GM23338 (cell line): ENCODE results near the gene XIRP2. TPM values are rescaled to one million over a fixed set of nuclear protein-coding genes. Genes with fewer than 3 reads are reported as not detected.
A peak's percentile ranks its signal among the peaks of the same experiment; 100 is the strongest.

Source experiments
- ATAC-seq: fragments of 200-7000 bp; cut with Tn5 transposase; 3 replicates; pipeline ENCODE4 v1.9.1; 2020
- DNase-seq: peaks from one replicate; pipeline ENCODE4 v3.0.0-alpha.2; 2015; ENCODE audit warnings: low spot score
- H2AFZ ChIP-seq: fragments of 200-600 bp; sonication (generic); 2 replicates; pipeline ENCODE4 v1.8.0; 2016; ENCODE audit warnings: antibody characterized with exemption, mild to moderate bottlenecking, moderate library complexity
- H3F3A ChIP-seq: fragments of 200-600 bp; sonication (generic); replicated peaks from 2 replicates; pipeline ENCODE4 v1.8.0; 2017; ENCODE audit warnings: antibody characterized with exemption, mixed run types, low read depth
- H3K27ac ChIP-seq: fragments of 200-600 bp; sonication (generic); 2 replicates; pipeline ENCODE4 v1.6.1; 2016; ENCODE audit warnings: low read depth
- H3K27me3 ChIP-seq: fragments of 200-600 bp; sonication (generic); 2 replicates; pipeline ENCODE4 v1.8.0; 2016; ENCODE audit warnings: mild to moderate bottlenecking, mixed run types, moderate library complexity; ENCODE audit not compliant: insufficient read depth
- H3K36me3 ChIP-seq: fragments of 200-600 bp; sonication (generic); 2 replicates; pipeline ENCODE4 v1.8.0; 2016; ENCODE audit warnings: mild to moderate bottlenecking; ENCODE audit not compliant: insufficient read depth
- H3K4me1 ChIP-seq: fragments of 200-600 bp; sonication (generic); 2 replicates; pipeline ENCODE4 v1.8.0; 2016; ENCODE audit warnings: mild to moderate bottlenecking, moderate library complexity; ENCODE audit not compliant: insufficient read depth
- H3K4me2 ChIP-seq: fragments of 200-600 bp; sonication (generic); 2 replicates; pipeline ENCODE4 v1.7.1; 2017; ENCODE audit warnings: mixed run types
- H3K4me3 ChIP-seq: fragments of 200-600 bp; sonication (generic); 2 replicates; pipeline ENCODE4 v1.6.1; 2016; ENCODE audit warnings: mixed run types
- H3K79me2 ChIP-seq: fragments of 200-600 bp; sonication (generic); replicated peaks from 2 replicates; pipeline ENCODE4 v1.8.0; 2017; ENCODE audit warnings: mild to moderate bottlenecking; ENCODE audit not compliant: insufficient read depth
- H3K9me2 ChIP-seq: fragments of 200-600 bp; sonication (generic); 2 replicates; pipeline ENCODE4 v1.8.0; 2017; ENCODE audit not compliant: insufficient read depth
- H4K20me1 ChIP-seq: fragments of 200-600 bp; sonication (generic); replicated peaks from 2 replicates; pipeline ENCODE4 v1.8.0; 2017; ENCODE audit warnings: mild to moderate bottlenecking; ENCODE audit not compliant: insufficient read depth
- H3K27ac Mint-ChIP-seq: 2 replicates; pipeline ENCODE4 v1.8.0; 2020; ENCODE audit warnings: inconsistent platforms, mild to moderate bottlenecking, moderate library complexity, mixed read lengths
- H3K27me3 Mint-ChIP-seq: 3 replicates; pipeline ENCODE4 v1.8.0; 2022; ENCODE audit warnings: low read depth, mild to moderate bottlenecking, moderate library complexity, mixed read lengths, inconsistent platforms; ENCODE audit not compliant: insufficient read depth, poor library complexity
- H3K36me3 Mint-ChIP-seq: 3 replicates; pipeline ENCODE4 v1.8.0; 2021; ENCODE audit warnings: low read depth, mild to moderate bottlenecking, inconsistent platforms, moderate library complexity, mixed read lengths
- H3K4me1 Mint-ChIP-seq: 3 replicates; pipeline ENCODE4 v1.8.0; 2020; ENCODE audit warnings: mild to moderate bottlenecking, inconsistent platforms, mixed read lengths
- H3K4me3 Mint-ChIP-seq: 3 replicates; pipeline ENCODE4 v1.8.0; 2021; ENCODE audit warnings: moderate library complexity, mild to moderate bottlenecking, inconsistent platforms, mixed read lengths
- H3K9me3 Mint-ChIP-seq: 3 replicates; pipeline ENCODE4 v1.8.0; 2020; ENCODE audit warnings: moderate library complexity, mild to moderate bottlenecking, inconsistent platforms, mixed read lengths
- EZH2 ChIP-seq: fragments of 200-600 bp; sonication (generic); IDR thresholded peaks from one replicate; pipeline ENCODE4 v1.8.0; 2017; ENCODE audit warnings: antibody characterized with exemption, mild to moderate bottlenecking, low read depth; ENCODE audit not compliant: unreplicated experiment
- EZH2phosphoT487 ChIP-seq: fragments of 200-600 bp; sonication (generic); IDR thresholded peaks from one replicate; pipeline ENCODE4 v1.8.1; 2018; ENCODE audit warnings: antibody characterized with exemption; ENCODE audit not compliant: unreplicated experiment
- STAT1 ChIP-seq: IDR thresholded peaks from one replicate; pipeline ENCODE4 v1.6.1; 2016; ENCODE audit warnings: antibody characterized with exemption; ENCODE audit not compliant: unreplicated experiment
- ZNF331 ChIP-seq: fragments of 250-450 bp; sonication (Bioruptor Pico); IDR thresholded peaks from 2 replicates; pipeline ENCODE4 v1.5.0; 2020; ENCODE audit warnings: low read depth, mild to moderate bottlenecking, moderate library complexity
- polyA plus RNA-seq: library from polyadenylated mRNA; unstranded; fragments of >200 nt; fragmentation: Nextera tagmentation; extraction: Ambion mirVana; gene quantifications from 2 replicates; pipeline ENCODE4 v1.2.1, GENCODE V29; 2016
- total RNA-seq: library from RNA; depleted of rRNA; stranded (reverse); fragments of >200 nt; shearing (Covaris generic); gene quantifications from 2 replicates; pipeline ENCODE4 v1.2.3, GENCODE V29; 2014
- TF ChIP-seq, protein P1 (sequence below): fragments of 250-450 bp; sonication (Bioruptor Pico); IDR thresholded peaks from 2 replicates; pipeline ENCODE4 v1.5.0; 2020; ENCODE audit warnings: mild to moderate bottlenecking, moderate library complexity
- TF ChIP-seq, protein P2 (sequence below), 2 experiments: fragments of 200-600 bp in 1 of 2; sonication (generic) in 1 of 2; conservative IDR thresholded peaks; 2 replicates each; pipeline versions ENCODE4 v1.5.1 to v1.6.1; 2016 to 2017; ENCODE audit warnings: antibody characterized with exemption in 2 of 2, low read depth in 2 of 2, mild to moderate bottlenecking in 2 of 2, moderate library complexity in 1 of 2

The XIRP2 gene
- total and polyA plus RNA-seq, 2 experiments from 2014 or later, result 0.17 to 0.31 TPM

DNA sequence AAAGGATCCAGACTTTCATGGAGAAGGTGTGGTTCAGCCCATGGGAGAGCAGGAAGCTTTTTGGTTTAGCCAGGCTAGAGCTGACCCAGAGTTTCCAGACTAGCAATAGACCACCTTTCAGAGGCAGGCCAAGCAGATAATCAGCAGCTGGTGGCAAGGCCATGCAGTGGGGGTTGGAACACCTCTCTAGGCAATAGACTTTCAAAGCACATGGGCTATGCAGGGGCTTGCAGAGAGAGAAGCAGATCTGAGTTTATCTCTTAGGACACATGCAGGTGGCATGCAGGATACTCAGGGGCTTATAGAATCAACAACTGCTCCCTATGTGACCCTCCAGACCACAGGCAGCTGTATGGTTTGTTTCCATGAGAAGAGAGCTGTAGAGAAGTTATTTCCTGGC lies 9.4 kb downstream of the XIRP2 start (continued):
- TF ChIP-seq, protein P1, sequence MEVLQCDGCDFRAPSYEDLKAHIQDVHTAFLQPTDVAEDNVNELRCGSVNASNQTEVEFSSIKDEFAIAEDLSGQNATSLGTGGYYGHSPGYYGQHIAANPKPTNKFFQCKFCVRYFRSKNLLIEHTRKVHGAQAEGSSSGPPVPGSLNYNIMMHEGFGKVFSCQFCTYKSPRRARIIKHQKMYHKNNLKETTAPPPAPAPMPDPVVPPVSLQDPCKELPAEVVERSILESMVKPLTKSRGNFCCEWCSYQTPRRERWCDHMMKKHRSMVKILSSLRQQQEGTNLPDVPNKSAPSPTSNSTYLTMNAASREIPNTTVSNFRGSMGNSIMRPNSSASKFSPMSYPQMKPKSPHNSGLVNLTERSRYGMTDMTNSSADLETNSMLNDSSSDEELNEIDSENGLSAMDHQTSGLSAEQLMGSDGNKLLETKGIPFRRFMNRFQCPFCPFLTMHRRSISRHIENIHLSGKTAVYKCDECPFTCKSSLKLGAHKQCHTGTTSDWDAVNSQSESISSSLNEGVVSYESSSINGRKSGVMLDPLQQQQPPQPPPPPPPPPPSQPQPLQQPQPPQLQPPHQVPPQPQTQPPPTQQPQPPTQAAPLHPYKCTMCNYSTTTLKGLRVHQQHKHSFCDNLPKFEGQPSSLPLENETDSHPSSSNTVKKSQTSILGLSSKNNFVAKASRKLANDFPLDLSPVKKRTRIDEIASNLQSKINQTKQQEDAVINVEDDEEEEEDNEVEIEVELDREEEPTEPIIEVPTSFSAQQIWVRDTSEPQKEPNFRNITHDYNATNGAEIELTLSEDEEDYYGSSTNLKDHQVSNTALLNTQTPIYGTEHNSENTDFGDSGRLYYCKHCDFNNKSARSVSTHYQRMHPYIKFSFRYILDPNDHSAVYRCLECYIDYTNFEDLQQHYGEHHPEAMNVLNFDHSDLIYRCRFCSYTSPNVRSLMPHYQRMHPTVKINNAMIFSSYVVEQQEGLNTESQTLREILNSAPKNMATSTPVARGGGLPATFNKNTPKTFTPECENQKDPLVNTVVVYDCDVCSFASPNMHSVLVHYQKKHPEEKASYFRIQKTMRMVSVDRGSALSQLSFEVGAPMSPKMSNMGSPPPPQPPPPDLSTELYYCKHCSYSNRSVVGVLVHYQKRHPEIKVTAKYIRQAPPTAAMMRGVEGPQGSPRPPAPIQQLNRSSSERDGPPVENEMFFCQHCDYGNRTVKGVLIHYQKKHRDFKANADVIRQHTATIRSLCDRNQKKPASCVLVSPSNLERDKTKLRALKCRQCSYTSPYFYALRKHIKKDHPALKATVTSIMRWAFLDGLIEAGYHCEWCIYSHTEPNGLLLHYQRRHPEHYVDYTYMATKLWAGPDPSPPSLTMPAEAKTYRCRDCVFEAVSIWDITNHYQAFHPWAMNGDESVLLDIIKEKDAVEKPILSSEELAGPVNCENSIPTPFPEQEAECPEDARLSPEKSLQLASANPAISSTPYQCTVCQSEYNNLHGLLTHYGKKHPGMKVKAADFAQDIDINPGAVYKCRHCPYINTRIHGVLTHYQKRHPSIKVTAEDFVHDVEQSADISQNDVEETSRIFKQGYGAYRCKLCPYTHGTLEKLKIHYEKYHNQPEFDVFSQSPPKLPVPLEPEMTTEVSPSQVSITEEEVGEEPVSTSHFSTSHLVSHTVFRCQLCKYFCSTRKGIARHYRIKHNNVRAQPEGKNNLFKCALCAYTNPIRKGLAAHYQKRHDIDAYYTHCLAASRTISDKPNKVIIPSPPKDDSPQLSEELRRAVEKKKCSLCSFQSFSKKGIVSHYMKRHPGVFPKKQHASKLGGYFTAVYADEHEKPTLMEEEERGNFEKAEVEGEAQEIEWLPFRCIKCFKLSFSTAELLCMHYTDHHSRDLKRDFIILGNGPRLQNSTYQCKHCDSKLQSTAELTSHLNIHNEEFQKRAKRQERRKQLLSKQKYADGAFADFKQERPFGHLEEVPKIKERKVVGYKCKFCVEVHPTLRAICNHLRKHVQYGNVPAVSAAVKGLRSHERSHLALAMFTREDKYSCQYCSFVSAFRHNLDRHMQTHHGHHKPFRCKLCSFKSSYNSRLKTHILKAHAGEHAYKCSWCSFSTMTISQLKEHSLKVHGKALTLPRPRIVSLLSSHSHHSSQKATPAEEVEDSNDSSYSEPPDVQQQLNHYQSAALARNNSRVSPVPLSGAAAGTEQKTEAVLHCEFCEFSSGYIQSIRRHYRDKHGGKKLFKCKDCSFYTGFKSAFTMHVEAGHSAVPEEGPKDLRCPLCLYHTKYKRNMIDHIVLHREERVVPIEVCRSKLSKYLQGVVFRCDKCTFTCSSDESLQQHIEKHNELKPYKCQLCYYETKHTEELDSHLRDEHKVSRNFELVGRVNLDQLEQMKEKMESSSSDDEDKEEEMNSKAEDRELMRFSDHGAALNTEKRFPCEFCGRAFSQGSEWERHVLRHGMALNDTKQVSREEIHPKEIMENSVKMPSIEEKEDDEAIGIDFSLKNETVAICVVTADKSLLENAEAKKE (CRISPR knock-in tag), result no peak
- no peak for TF ChIP-seq ZNF331
- no peak for TF ChIP-seq STAT1

DNA sequence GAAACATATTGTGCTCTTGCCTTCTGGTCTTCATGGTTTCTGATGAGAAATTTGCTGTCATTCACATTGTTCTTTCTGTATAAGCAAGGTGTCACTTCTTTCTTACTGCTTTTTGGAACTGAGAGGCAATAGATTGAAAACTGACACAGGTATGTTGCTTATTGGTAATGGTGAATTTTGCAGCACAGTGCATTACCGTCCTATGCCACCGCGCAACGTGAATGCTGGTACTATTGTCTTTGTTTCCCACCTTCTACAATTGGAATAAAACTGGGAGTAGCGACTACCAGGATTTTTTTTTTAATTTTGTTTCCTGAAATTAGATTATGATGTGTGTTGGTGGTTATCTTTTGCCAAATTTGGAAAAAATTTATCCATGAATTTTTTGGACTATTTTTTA lies 11.4 kb downstream of the XIRP2 start:
- no peaks in the 10 kb centered on the region for H3K36me3 ChIP-seq
- no peak overlapping the region for H3K4me2 ChIP-seq
- no peaks in the 10 kb centered on the region for H3K4me1 ChIP-seq
- DNase-seq (no peak), ATAC-seq (no peak)
- Mint-ChIP-seq H3K4me3 (no peak overlapping the region), H3K27ac (no peak overlapping the region), H3K4me1 (no peaks in the 10 kb centered on the region), H3K36me3 (no peaks in the 10 kb centered on the region), H3K27me3 (no peaks in the 10 kb centered on the region), H3K9me3 (no peaks in the 10 kb centered on the region)
- H4K20me1 ChIP-seq, result no peaks in the 10 kb centered on the region
- no peak overlapping the region for H2AFZ ChIP-seq
- H3K27me3 ChIP-seq, result no peaks in the 10 kb centered on the region
- TF ChIP-seq, protein P2, sequence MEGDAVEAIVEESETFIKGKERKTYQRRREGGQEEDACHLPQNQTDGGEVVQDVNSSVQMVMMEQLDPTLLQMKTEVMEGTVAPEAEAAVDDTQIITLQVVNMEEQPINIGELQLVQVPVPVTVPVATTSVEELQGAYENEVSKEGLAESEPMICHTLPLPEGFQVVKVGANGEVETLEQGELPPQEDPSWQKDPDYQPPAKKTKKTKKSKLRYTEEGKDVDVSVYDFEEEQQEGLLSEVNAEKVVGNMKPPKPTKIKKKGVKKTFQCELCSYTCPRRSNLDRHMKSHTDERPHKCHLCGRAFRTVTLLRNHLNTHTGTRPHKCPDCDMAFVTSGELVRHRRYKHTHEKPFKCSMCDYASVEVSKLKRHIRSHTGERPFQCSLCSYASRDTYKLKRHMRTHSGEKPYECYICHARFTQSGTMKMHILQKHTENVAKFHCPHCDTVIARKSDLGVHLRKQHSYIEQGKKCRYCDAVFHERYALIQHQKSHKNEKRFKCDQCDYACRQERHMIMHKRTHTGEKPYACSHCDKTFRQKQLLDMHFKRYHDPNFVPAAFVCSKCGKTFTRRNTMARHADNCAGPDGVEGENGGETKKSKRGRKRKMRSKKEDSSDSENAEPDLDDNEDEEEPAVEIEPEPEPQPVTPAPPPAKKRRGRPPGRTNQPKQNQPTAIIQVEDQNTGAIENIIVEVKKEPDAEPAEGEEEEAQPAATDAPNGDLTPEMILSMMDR (conservative IDR thresholded peaks at IDR 0.05; ENCODE audit: low read depth in 2 of 2), result peak in 1 of 2 experiments; percentile 23; a peak in 1 of 4 replicates
- TF ChIP-seq EZH2phosphoT487, result no peak
- no peak for TF ChIP-seq EZH2
- TF ChIP-seq STAT1, result no peak
- H3K4me3 ChIP-seq, result no peak overlapping the region
- no peaks in the 10 kb centered on the region for H3F3A ChIP-seq
- H3K79me2 ChIP-seq, result no peaks in the 10 kb centered on the region
- no peak overlapping the region for H3K27ac ChIP-seq
- no peaks in the 10 kb centered on the region for H3K9me2 ChIP-seq
